ENCODE data around the gene MAP7D2. TPM values are rescaled to one million over a fixed set of nuclear protein-coding genes. Genes with fewer than 3 reads are reported as not detected.
"Not testable (repeated sequence)": the region's sequence is repeated elsewhere in the genome, so short reads cannot be mapped to it uniquely, and the experiment has no call there.

Gene MAP7D2
- total RNA-seq, 1 donor: not detected

DNA sequence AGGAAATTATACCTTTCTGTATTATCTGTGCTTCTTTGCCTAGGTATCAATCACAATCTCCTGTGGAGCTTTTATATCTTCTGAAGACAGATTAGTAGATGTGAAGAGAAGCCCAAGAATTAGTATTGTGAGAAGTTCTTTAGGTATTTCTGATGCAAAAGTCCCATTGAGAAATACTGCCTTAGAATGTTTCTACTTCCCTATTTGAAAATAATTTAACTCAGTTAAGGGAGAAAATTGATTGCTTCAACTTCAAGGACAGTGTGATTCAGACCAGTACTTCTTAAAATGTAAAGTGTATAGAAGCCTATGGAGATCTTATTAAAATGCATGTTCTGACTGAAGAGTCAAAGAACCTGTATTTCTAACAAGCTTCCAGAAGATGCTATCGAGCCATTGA lies 16.0 kb upstream of the MAP7D2 start:
- TF ChIP-seq CTCF (IDR thresholded peaks at IDR 0.05; ENCODE audit: insufficient read depth, low read depth, low read length): no peak
- DNase-seq (ENCODE audit: low read depth): no peak
- no peak overlapping the region for H3K4me3 ChIP-seq (ENCODE audit: low read depth, low read length)

DNA sequence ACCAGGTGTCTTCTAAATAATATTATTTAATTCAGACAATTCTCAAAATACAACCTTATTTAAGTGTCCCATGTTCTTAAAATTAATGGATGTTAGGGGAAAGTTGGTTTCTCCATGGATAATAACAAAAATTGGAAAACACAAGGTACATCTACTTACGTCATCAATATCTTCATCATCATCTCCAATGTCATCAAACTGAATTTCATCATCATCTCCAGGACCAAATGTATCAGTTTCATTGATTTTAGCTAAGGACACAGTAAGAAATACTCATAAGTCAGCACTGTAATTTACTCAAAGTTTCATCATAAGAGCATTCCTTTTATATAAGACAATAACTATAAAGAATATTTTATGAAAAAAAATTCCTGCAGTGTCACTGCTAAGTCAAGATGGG lies 13.7 kb upstream of the MAP7D2 start:
- no peak for TF ChIP-seq CTCF (IDR thresholded peaks at IDR 0.05; ENCODE audit: insufficient read depth, low read depth, low read length)
- DNase-seq (ENCODE audit: low read depth): no peak

GRCh38 chrX:20129547-20129946 lies 12.8 kb upstream of the MAP7D2 start:
- DNase-seq (ENCODE audit: low read depth): no peak

More for the DNA sequence above, 13.7 kb upstream of the MAP7D2 start:
- H3K4me3 ChIP-seq (ENCODE audit: low read depth, low read length): no peak overlapping the region

DNA sequence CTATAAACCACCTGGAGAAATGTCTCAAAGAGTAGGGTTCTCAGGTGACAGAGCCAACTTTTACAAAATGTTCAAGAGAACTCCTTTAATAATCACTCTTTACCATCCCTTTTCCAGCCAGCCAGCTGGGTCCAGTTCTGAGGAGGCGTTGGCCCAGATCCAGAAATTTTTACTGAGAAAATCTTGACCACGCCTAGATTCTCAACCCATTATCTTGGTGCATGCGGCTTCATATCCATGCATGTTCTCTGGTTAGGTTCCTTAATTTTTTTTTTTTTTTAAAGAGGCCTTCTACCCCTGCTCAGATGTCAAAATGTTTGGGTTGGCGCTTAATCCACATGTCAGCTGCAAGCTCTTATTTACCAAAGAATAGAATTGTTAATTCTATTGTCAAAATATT lies 12.0 kb upstream of the MAP7D2 start:
- DNase-seq (ENCODE audit: low read depth): no peak
- no peak overlapping the region for H3K4me3 ChIP-seq (ENCODE audit: low read depth, low read length)
- no peak for TF ChIP-seq CTCF (IDR thresholded peaks at IDR 0.05; ENCODE audit: insufficient read depth, low read depth, low read length)

More at GRCh38 chrX:20129547-20129946, 12.8 kb upstream of the MAP7D2 start:
- no peak overlapping the region for H3K4me3 ChIP-seq (ENCODE audit: low read depth, low read length)
- no peak for TF ChIP-seq CTCF (IDR thresholded peaks at IDR 0.05; ENCODE audit: insufficient read depth, low read depth, low read length)

DNA sequence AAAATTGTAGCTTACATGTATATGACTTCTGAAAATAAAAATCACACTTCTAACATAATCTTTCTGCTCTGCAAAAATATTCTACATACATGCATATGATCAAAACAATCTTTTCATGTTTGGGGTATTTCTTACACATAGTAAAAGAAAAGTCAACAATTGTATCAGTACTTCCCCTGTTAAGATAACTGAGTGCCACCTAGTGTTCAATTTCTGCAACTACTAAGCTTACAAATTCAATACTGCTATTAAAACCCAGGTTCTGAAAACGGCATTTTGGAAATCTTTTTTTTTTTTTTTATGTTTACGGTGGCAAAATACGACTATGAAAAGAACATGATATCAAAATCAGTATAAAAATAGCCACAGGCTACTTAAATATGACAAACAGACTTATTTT lies 10.7 kb upstream of the MAP7D2 start:
- not testable (repeated sequence) for DNase-seq (ENCODE audit: low read depth); H3K4me3 ChIP-seq (ENCODE audit: low read depth, low read length)
- TF ChIP-seq CTCF (IDR thresholded peaks at IDR 0.05; ENCODE audit: insufficient read depth, low read depth, low read length): peak; percentile 30

GRCh38 chrX:20126833-20127232 lies 10.1 kb upstream of the MAP7D2 start:
- peak; percentile 45 for DNase-seq (ENCODE audit: low read depth)
- H3K4me3 ChIP-seq (ENCODE audit: low read depth, low read length): not testable (repeated sequence)

DNA sequence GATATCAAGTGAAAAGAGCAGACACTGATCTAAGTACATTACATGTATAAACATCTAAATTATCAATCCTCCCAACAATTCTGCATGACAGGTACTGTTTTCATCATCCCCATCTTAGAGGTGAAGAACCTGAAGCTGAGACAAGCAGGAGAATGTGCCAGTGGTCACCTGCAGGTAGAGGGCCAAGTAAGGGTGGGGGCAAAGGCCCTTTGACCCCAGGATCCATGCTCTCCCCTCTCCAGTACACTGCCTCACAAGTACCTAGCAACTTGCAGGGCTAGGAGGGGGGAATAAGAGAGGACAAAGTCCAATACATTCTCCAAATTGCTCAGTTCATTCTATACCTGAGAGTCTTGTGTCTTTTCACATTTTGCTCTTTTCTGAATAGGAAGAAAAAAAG lies 8.3 kb upstream of the MAP7D2 start:
- no peak for DNase-seq (ENCODE audit: low read depth)
- TF ChIP-seq CTCF (IDR thresholded peaks at IDR 0.05; ENCODE audit: insufficient read depth, low read depth, low read length): no peak
- no peak overlapping the region for H3K4me3 ChIP-seq (ENCODE audit: low read depth, low read length)
